Lung (tissue), 12 donors: ENCODE measurements around the gene EHMT1. TPM values are rescaled to one million over a fixed set of nuclear protein-coding genes. Genes with fewer than 3 reads are reported as not detected.

Source experiments
- ATAC-seq: fragments of 200-7000 bp; cut with Tn5 transposase; one replicate; pipeline ENCODE4 v1.9.1; 2020; ENCODE audit warnings: moderate number of reproducible peaks; ENCODE audit not compliant: insufficient read depth, low FRiP score
- DNase-seq, 3 donors: peaks; one replicate each; pipeline ENCODE4 v3.0.0-alpha.2; 2013 to 2017
- H3K27ac ChIP-seq, 2 donors: one replicate each; pipeline ENCODE4 v1.5.1; 2013; ENCODE audit warnings: mild to moderate bottlenecking in 2 of 2, moderate library complexity in 2 of 2, control low read depth in 1 of 2, inconsistent platforms in 1 of 2, low read depth in 1 of 2, low read length in 1 of 2
- H3K27me3 ChIP-seq, 3 donors: one replicate each; pipeline ENCODE4 v1.5.1; 2013; ENCODE audit warnings: low read length in 2 of 3; ENCODE audit not compliant: control insufficient read depth in 3 of 3, insufficient read depth in 3 of 3
- H3K36me3 ChIP-seq, 4 donors: one replicate each; pipeline ENCODE4 v1.5.1; 2013; ENCODE audit warnings: low read length in 4 of 4, mild to moderate bottlenecking in 1 of 4, moderate library complexity in 1 of 4; ENCODE audit not compliant: control insufficient read depth in 4 of 4, insufficient read depth in 4 of 4
- H3K4me1 ChIP-seq, 5 donors: one replicate each; pipeline ENCODE4 v1.5.1; 2013; ENCODE audit warnings: low read length in 5 of 5, mild to moderate bottlenecking in 2 of 5, moderate library complexity in 1 of 5; ENCODE audit not compliant: control insufficient read depth in 5 of 5, insufficient read depth in 5 of 5
- H3K4me3 ChIP-seq: one replicate; pipeline ENCODE4 v1.5.1; 2013; ENCODE audit warnings: mild to moderate bottlenecking, control low read depth, moderate library complexity
- H3K9ac ChIP-seq, 2 donors: one replicate each; pipeline ENCODE4 v1.5.1; 2013; ENCODE audit warnings: low read length in 2 of 2, control low read depth in 1 of 2; ENCODE audit not compliant: insufficient read depth in 1 of 2
- H3K9me3 ChIP-seq, 4 donors: one replicate each; pipeline ENCODE4 v1.5.1; 2013; ENCODE audit warnings: low read length in 3 of 4, mild to moderate bottlenecking in 1 of 4, moderate library complexity in 1 of 4; ENCODE audit not compliant: control insufficient read depth in 4 of 4, insufficient read depth in 3 of 4
- WGBS, 2 donors: extraction: QIAGEN DNeasy Blood & Tissue Kit; methylation state at CpG; one replicate each; pipeline ENCODE4 v1.1.7; 2013; 5-methylcytosine and 5-hydroxymethylcytosine counted together
- polyA plus RNA-seq, 2 donors: library from polyadenylated mRNA; stranded (reverse); fragments of 200-250 nt; gene quantifications; one replicate each; pipeline ENCODE4 v1.2.1, GENCODE V29; 2013
- total RNA-seq, 2 donors: library from RNA; depleted of rRNA in 1 of 2; stranded (reverse); fragments of >200 nt in 1 of 2; gene quantifications; one replicate each; pipeline ENCODE4 v1.2.1, GENCODE V29; 2014 to 2021
- TF ChIP-seq, protein P1 (sequence below): IDR thresholded peaks from 2 replicates; pipeline ENCODE4 v1.5.1; 2012; ENCODE audit warnings: mild to moderate bottlenecking; ENCODE audit errors: control extremely low read depth, extremely low read depth
- donor health status: control.
- donor health status: control.
- donor health status: Bipolar disorder and iron deficiency.
- donor health status: healthy.
- donor health status: DM: yes; HTN: yes; CAD: no.

The EHMT1 gene
- total and polyA plus RNA-seq, 4 donors, result 32.2 to 91.5 (median 58.1) TPM

DNA sequence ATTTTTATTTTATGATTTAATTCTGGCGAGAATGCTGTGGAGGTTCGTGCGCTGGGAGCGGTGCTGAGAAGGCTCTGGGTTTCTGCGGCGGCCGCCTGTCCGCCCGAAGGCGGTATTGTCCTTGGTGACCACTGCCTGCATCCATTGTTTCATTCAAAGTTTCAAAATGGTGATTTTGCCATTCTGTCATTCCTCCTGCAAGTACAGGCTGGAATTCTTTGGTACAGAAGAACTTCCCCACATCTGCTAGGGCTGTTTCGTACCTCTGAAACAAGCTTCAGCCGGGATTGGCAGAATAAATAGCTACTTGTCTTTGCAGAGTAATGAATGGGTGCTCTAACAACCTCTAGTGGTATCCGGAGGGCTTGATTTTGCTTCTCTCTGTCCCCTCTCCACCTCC lies 146.2 kb downstream of the EHMT1 start:
- Histone ChIP-seq H3K27ac (no peak overlapping the region), H3K9ac (no peak overlapping the region), H3K9me3 (peaks cover 0 to under 1% (median 0%) of the 10 kb centered on the region in 4 donors), H3K27me3 (no peaks in the 10 kb centered on the region), H3K4me1 (peaks cover 0 to 2% (median 0%) of the 10 kb centered on the region in 5 donors), H3K4me3 (no peak overlapping the region), H3K36me3 (peaks cover 3 to 36% (median 32%) of the 10 kb centered on the region in 4 donors)
- ATAC-seq, result no peak
- WGBS, 2 donors, result 82 to 94% methylated on average over 13 of the region's 13 CpGs
- TF ChIP-seq, protein P1, sequence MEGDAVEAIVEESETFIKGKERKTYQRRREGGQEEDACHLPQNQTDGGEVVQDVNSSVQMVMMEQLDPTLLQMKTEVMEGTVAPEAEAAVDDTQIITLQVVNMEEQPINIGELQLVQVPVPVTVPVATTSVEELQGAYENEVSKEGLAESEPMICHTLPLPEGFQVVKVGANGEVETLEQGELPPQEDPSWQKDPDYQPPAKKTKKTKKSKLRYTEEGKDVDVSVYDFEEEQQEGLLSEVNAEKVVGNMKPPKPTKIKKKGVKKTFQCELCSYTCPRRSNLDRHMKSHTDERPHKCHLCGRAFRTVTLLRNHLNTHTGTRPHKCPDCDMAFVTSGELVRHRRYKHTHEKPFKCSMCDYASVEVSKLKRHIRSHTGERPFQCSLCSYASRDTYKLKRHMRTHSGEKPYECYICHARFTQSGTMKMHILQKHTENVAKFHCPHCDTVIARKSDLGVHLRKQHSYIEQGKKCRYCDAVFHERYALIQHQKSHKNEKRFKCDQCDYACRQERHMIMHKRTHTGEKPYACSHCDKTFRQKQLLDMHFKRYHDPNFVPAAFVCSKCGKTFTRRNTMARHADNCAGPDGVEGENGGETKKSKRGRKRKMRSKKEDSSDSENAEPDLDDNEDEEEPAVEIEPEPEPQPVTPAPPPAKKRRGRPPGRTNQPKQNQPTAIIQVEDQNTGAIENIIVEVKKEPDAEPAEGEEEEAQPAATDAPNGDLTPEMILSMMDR, result no peak
- no peak for DNase-seq

DNA sequence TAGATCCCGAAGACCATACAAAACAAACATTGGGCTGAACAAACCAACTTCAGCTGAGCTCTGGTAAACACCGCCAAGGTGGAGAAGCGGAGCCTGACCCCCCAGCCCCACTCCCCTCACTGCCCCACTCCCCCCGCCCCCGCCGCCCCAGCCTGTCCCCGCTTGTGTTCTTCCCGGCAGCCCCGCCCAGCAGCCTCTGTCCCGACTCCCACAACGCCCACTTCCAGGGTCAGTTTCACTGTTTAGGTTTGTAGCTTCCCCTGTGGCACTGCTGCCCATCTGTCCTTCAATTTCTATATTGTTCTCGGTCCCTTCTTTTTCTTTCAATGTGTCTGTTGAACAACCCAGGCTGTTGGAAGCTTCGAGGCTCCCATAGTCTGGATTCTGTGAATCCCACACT lies 146.7 kb downstream of the EHMT1 start:
- WGBS, 2 donors, result 75 to 80% methylated on average over 10 to 13 of the region's 13 CpGs
- ATAC-seq (no peak), DNase-seq (no peak)
- Histone ChIP-seq H3K27me3 (no peaks in the 10 kb centered on the region), H3K4me3 (no peak overlapping the region), H3K9ac (no peak overlapping the region), H3K9me3 (peaks cover 0 to 4% (median under 1%) of the 10 kb centered on the region in 4 donors), H3K4me1 (peaks cover 0 to 2% (median 0%) of the 10 kb centered on the region in 5 donors), H3K27ac (no peak overlapping the region), H3K36me3 (peaks cover 3 to 38% (median 32%) of the 10 kb centered on the region in 4 donors)
- TF ChIP-seq, protein P1, result no peak

DNA sequence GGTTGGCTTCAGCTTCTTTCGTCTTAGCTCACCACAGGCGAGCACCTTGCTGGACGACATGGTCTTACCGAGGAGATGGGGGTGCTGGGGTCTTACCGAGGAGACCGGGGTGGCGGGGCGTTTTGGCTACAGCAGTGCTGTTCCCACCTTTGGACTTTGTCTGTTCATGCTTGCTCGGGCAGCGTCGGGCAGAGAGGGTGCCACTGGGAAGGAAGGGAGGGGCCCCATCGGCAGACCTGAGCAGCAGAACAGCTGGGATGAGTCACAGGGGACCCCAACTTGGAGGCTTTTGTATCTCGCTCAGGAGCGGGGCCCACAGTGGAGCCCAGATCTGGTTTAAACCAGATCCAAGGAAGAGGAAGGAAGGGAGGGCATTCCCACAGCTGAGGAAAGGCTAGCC lies 152.8 kb downstream of the EHMT1 start:
- H3K36me3 ChIP-seq, result peaks cover 7 to 38% (median 22%) of the 10 kb centered on the region in 4 donors
- ATAC-seq, result no peak

More for the DNA sequence above, 152.8 kb downstream of the EHMT1 start:
- no peaks in the 10 kb centered on the region for H3K27me3 ChIP-seq
- no peak for DNase-seq
- H3K4me1 ChIP-seq, result no peaks in the 10 kb centered on the region
- 74 to 82% methylated on average over 14 of the region's 14 CpGs for WGBS, 2 donors
- H3K4me3 ChIP-seq, result no peak overlapping the region
- peaks cover 0 to 4% (median under 1%) of the 10 kb centered on the region in 4 donors for H3K9me3 ChIP-seq
- no peak overlapping the region for H3K27ac ChIP-seq
- TF ChIP-seq, protein P1, result no peak
- H3K9ac ChIP-seq, result no peak overlapping the region
